NCI-H526 (cell line): ENCODE measurements around the gene BCL6.
A peak's percentile ranks its signal among the peaks of the same experiment; 100 is the strongest.

Experiments used
- DNase-seq, 2 experiments: peaks; one replicate each; lab custom pipeline; 2025; lab: John Stamatoyannopoulos, UW

The BCL6 gene

DNA sequence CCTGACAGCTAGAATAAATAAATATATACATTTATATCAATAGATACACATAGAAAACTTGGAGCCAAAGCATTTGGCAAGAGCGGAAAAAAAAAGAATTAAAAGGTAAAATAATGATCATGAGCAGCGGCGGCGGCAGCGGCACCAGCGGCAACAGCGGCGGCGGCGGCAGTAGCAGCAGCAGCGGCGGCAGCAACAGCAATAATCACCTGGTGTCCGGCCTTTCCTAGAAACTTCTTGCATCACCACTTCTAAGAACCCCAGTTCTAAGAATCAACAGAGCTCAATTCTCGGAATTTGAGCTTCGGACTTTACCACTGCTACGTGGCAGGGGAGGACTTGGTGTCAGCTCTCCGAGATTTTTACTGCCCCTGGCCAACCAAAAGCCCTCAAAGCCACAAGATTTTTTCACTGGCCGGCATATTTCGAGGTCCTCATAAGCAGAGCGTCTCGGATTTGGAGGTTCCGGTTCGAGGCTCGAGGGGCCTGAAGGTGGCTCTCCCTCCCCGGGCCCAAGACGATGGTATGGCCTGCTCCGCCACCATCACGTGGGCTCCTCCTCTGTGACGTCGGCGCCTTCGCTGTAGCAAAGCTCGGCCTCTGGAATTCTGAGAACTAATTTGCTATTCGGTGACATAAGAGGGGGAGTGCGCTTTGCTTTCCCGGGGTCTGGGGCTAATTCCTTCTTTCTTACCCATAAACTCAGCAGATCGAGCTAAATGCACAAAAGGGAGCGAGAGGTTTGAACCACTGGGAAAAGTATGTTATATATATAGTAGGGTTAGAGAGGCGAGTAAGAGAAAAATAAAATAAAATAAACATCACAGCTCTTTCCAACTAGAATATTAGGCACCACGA is at the start of gene BCL6:
BCL6 (minus strand) TSS at position 268 of the 858 bp plus-strand sequence. CDS start 11,775 bp downstream, outside the sequence.
- DNase-seq: peak; percentile 82 to 93

DNA sequence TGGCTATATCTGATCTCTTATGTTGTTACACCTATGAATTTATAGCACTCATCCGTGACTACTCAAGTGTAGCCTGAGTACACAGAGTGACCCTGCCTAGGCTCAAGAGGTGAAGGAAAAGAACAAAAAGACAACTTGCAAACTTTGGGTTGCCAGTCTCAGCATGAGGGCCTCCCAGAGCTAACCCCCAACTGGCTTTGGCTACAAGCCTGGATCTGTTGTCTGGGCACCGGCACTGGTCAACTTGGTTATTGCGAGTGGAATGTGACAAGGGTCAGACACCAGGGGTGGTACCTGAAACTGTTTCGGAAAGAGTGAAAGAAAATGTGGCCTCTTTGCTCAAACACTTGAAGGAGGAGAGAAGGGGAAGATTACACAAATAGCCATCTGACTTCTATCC is 49.5 kb upstream of the BCL6 start:
- no peak for DNase-seq

- no peak for DNase-seq
These were observed 48.4 kb upstream of the BCL6 start for GRCh38 chr3:187793618-187794017.

DNA sequence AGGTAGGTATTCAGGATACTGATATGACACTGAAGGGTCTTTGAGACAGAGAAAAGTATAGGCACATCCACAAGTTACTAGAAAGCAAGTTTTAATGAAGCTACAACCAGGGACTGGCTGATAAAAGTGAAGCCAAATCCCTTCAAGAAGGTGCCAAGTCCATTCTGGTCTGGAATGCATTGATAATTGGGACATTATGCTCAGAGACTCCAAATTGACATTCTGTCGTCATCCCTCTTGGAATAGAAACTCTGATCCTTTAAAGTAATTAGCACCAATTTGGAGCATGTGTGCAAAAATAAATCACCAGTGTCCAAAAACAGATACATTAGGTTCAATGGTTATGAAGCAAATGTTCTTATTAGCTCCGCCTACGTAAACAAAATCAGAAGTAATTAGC is 47.3 kb upstream of the BCL6 start:
- DNase-seq: no peak

- DNase-seq: no peak
These were observed 44.6 kb upstream of the BCL6 start for GRCh38 chr3:187789872-187790271.

- DNase-seq: no peak
These were observed 44.0 kb upstream of the BCL6 start for GRCh38 chr3:187788984-187789857.

DNA sequence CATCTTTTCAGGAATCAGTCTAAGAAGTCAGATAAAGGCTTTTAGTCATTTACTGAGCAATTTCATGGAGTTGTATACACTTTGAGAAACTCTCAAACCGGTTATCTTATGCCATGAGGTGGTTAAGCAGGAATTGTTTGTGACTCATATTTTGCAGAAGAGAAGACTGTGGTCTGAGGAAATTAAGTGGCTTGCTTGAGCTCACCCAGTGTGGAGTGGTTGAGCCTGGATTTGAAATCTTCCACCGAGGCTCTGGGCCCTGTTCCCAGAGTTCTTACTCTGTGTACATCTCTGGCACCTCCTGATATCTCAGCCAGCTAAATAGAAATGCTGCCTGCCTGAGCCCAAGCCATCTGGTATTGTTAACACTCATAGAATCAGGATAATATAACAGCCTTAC is 37.8 kb upstream of the BCL6 start:
- DNase-seq: no peak

DNA sequence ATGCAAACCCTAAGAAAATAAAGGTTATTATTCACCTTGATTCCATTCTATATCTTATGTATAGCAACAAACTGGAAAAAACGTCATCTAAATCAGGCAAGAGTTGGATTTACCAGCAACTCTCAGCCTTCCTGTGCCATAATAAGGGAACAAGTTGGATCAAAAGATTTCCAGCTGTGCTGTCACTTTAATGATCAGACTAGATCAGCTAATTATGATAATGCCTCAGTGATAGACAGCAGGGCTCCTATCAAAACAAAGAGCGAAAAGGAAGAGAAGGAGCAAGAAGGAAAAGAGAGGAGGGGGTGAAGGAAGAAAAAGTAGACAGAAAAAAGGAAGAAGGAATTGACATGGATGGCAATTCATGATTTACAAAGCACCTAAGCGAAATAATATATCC is 36.7 kb upstream of the BCL6 start:
- no peak for DNase-seq

DNA sequence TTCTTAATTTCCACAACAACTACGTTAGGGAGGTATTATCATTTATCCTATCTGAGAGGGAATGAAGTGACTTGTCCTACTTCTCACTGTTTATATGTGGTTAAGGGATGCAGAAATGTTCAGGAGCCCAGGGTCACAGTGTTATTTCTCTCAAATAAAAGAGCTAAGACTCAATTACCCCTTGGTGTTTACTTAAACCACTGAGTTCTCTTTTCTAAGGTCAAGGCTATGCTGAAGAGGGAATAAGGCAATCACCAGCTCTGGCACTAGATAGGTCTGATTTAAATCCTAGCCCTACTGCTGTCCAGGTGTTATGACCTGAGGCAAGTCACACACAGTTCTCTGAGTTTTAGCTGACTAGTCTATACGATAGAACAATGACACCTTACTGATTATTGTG is 35.7 kb upstream of the BCL6 start:
- DNase-seq: no peak

- no peak for DNase-seq
These were observed 33.5 kb upstream of the BCL6 start for GRCh38 chr3:187778726-187779125.

DNA sequence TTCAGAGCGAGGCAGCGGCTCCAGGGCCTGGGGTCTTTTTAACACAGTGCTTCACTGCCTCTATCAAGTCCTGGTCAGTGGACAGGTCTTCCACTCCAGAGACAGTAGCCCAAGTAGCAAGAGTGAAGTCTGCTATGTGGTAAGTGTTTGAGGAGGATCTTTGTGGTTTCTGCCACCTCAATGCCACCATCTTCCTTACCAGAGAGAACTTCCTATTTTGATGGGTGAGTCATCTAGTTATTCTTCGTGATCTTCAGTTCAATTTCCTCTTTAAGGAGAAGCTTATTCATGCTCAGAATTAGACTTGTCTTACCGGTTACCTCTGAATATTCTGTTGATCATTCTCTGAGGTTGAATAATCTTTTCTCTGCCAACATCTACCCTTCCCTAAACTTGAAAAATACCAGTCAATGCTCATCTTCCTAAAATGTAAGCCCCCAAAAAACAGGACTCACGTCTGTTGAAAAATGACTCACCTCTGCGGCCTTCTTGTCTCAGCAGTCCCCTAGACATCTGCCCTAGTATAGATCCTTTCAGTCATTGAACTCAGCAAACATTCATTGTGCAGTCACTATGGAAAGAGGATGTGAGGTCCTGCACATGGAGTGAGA is 32.2 kb upstream of the BCL6 start:
- no peak for DNase-seq

DNA sequence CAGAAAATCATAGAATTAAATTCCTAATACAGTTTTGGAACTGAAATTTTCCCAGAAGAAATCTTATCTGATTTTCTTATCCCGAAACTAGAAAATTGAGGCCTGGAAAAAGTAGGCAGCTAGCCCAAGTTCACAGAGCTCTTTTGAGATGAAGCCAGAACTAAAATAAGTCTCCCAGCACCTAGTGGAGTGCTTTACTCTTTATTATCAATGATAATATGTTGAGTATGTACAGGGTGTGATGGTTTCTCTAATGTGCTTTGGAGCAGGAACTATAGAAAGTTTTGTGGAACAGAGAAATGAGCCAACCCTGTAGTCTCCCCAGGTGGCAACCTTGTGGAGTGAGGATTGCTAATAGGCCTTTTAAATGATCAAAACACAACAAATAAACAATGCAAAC is 30.3 kb upstream of the BCL6 start:
- DNase-seq: no peak

DNA sequence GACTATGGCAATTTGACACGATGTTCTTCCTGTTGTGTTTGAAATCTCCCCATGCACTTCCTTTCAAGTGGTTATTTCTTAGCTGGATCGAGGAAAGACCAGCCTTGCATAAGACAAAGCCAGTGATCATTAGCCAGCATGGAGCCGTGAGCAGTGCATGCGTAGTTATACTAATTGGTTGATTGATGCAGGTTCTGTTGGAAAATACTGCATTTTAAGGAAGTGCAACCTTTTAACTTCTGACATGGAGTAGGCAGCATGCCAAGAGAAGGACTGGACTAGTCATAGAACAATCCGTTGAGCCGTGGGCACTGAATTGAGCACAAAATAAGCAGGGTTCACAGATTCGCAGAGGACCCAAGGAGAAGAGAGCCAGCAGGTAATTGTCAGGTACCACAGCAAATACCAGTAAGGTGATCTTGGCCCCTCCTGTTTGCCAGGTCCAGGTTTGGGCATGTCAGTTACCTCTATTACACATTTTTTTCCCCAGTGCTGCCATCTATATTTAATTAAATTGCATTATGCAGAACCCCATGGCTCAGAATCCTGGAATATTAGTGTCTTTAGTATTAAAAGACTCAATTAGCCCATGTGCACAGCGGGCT is 29.0 kb upstream of the BCL6 start:
- no peak for DNase-seq

GRCh38 chr3:187773233-187774184 is 28.2 kb upstream of the BCL6 start:
- no peak for DNase-seq

DNA sequence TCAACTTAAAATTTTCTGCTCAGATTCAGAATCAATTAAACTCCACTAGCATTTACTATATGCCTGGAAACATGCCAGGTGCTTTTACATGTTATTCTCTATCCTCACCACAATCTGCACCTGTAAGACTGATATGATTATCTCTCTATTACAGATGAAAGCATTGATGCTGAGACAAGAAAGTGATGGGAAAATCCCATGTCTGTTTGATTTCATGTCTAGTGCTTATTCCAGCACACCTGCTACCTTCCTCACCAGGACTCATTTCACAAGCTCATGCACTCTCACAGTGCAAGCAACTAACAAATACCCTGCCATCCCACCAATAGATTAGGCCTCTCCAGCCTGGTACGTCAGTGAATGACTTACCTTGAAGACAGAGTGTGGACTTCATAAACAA is 25.0 kb upstream of the BCL6 start:
- DNase-seq: no peak

DNA sequence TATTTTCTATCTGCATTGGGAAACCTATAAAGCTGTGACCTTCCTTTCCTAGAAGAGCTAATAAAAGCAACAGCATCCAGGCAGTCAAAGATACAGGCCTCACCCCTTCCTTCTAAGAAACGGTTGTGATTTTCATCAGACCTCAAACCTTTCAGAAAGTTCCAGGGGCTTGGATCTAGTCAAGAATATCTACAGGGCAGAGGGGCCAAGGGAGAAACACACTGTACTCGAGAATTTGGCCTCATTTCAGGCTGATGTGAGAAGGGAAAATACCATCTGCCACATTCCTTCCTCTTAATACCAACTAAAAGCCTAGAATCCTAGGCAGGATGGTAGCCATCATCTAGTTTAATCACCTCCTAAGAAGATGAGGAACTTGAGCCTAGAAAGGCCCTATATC is 24.5 kb upstream of the BCL6 start:
- no peak for DNase-seq

DNA sequence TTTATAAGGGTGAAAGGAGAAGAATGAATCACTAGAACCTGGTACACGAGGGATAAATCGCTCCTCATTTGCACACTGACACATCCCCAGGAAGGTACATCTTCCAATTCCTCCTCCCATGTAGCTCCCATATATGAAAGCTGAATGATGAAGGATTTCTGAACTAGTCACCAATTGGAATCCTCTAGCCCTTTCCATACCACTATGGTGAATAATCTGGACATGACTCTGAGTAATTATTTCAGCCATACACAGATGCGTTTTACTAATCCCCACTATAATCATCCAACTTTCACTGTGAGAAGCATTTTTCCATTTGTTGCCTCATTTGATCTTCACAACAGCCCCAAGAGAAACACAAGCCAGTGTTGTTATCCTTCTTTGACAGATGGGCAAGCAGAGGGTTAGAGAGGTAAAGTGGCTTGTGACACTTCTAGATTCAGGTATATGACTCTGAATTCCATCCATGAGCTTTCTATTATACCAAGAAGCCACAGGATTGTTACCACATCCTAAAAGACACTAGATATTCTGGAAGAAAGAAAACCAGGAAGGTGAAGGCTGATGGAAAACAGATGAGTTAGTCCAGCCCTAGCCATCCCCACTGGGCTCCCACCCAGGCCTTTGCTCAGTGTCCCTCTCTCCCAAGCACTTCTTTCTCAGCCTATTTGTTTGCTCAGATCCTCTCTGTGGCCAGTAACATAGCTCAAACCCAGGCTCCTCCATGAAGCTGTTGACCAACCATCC is 22.2 kb upstream of the BCL6 start:
- no peak for DNase-seq

DNA sequence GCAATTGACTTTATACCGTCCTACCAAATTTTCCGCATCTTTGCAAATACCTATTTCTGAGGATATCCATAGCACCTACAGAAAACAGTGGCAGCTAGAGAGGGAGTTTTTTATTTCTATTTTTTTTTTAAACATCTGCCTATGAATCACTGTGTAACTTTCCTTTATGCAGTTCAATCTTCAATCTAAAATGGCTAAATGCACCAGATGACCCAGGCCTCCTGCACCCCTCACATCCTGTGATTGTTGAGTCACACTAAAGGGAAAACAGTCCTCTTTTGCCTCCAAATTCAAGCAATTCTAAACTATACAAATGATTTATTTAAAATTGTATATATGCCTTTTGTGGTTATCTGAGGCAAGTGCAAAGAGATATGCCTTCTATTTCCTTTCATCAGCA is 20.1 kb upstream of the BCL6 start:
- no peak for DNase-seq

- no peak for DNase-seq
These were observed 18.8 kb upstream of the BCL6 start for GRCh38 chr3:187763850-187764648.

GRCh38 chr3:187762792-187763191 is 17.5 kb upstream of the BCL6 start:
- no peak for DNase-seq
